Suppressor macrophage (primary cell): ENCODE results near the gene MYLK2.

Experiments used
- DNase-seq, 4 experiments: peaks; one replicate each; pipeline ENCODE4 v3.0.0-alpha.2; 2020 to 2022

MYLK2 gene

DNA sequence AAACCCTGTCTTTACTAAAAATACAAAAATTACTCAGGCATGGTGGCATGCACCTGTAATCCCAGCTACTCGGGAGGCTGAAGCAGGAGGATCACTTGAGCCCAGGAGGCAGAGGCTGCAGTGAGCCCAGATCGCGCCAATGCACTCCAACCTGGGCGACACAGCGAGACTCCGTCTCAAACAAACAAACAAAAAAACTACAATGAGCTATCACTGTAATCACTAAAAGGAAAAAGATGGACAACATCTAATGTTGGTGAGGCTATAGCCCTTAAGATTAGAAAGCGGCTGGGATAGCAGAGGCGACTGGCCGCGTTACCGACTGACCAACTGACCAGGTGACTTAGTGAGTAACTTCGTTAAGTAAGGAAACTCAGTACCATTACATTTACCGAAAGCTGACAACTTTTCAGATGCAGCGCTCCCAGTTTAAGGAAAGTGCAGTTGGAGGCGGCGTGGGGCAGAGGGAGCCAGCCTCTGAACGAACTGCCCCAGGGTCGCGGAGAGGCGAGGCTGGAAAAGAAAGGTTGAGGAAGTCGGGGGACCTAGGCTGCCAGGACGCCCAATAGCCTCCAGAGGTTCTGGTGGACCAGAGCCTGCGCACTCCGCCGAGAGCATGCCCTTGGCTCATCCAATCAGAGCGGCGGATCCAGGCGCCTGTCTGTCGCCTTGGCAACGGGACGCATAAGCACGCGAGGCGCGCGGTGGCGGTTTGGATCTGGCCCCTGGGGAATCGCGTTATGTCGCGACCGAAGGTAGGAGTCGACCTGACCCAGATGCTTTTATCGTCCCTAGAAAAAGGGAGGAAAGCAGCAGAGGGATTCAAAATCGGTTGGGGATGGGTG is 60.2 kb downstream of the MYLK2 start:
- DNase-seq = peak; percentile 97 to 99 (median 98)

GRCh38 chr20:31881945-31882344 is 62.8 kb downstream of the MYLK2 start:
- DNase-seq = no peak

GRCh38 chr20:31883829-31884228 is 64.7 kb downstream of the MYLK2 start:
- DNase-seq = no peak
